ENCODE measurements around the gene FKBP6. TPM values are rescaled to one million over a fixed set of nuclear protein-coding genes. Genes with fewer than 3 reads are reported as not detected.
A peak's percentile ranks its signal among the peaks of the same experiment; 100 is the strongest.
"Not testable (repeated sequence)": the region's sequence is repeated elsewhere in the genome, so short reads cannot be mapped to it uniquely, and the experiment has no call there.

Gene FKBP6
- total RNA-seq, 4 donors from 2014 or later: not detected

DNA sequence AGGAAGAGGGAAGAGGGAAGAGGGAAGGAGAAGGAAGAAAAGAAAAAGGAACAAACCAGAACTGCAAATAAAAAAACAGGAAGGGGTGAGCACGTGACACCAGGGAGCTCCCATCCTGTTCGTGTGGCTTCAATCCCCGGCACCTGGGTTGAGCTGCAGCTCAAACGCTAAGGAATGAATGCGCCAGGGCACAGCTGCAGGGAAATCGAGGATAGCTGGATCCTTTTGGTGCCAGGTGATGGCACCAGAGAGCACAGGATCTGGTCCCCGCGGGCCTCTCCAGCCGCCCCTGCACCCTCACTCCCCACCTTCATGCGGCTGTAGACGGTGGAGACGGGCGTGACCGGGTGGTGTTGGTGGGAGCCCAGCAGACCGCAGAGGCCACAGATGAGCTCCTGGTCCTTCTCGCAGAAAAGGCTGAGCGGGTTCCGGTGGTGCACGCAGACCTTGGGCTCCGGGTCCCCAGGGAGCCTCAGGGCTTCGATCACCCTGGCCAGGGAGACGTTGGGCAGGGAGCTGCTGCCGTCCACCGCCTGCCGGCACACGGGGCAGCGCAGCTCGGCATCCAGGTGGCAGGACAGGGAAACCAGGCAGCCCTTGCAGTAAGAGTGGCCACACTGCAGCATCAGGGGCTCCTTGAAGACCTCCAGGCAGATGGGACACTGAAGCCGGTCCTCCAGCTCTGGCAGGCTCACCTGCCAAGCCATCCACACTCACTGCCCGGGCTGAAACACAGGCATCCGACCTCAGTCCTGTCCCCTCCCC lies 3.7 kb upstream of the FKBP6 start:
- H3K27ac ChIP-seq, H3K9me3 ChIP-seq, H3K4me3 ChIP-seq, H3K27me3 ChIP-seq, H3K36me3 ChIP-seq: not testable (repeated sequence)
- peak; percentile 76 for ATAC-seq
- H3K4me1 ChIP-seq: peaks cover 0 to 11% (median 0%) of the 10 kb centered on the region in 3 donors
- TF ChIP-seq, protein P1, sequence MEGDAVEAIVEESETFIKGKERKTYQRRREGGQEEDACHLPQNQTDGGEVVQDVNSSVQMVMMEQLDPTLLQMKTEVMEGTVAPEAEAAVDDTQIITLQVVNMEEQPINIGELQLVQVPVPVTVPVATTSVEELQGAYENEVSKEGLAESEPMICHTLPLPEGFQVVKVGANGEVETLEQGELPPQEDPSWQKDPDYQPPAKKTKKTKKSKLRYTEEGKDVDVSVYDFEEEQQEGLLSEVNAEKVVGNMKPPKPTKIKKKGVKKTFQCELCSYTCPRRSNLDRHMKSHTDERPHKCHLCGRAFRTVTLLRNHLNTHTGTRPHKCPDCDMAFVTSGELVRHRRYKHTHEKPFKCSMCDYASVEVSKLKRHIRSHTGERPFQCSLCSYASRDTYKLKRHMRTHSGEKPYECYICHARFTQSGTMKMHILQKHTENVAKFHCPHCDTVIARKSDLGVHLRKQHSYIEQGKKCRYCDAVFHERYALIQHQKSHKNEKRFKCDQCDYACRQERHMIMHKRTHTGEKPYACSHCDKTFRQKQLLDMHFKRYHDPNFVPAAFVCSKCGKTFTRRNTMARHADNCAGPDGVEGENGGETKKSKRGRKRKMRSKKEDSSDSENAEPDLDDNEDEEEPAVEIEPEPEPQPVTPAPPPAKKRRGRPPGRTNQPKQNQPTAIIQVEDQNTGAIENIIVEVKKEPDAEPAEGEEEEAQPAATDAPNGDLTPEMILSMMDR (IDR thresholded peaks at IDR 0.05): peak in 3 of 4 experiments; percentile 26 to 61 (median 33)
- WGBS, 2 donors (ENCODE audit: low coverage in 1 of 2): 0 to 17% methylated on average over 2 to 10 of the region's 31 CpGs

DNA sequence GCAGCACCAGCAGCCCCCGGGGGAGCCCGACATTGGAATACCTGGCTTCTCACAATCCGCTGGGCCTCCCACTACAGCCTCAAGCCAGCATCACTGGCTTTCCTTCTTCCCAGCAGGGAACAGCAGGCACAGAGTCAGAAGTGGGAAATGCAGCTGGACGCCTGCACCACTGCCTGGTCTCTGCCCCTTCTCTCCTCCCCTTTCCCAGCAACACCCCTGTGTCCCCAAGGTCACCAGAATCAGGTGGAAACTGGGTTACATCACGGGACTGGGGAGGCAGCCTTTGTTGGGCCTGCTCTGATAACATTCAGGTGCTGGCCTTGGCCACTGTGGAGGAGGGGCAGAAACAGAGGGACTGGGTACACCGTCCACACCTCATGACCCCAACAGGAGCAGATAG lies 2.5 kb upstream of the FKBP6 start:
- not testable (repeated sequence) for ATAC-seq, H3K9me3 ChIP-seq, H3K27ac ChIP-seq, H3K4me3 ChIP-seq, H3K36me3 ChIP-seq, H3K27me3 ChIP-seq
- peaks cover 0 to 11% (median 0%) of the 10 kb centered on the region in 3 donors for H3K4me1 ChIP-seq
- WGBS, 2 donors (ENCODE audit: low coverage in 1 of 2): 60 to 100% methylated on average over 1 of the region's 6 CpGs

DNA sequence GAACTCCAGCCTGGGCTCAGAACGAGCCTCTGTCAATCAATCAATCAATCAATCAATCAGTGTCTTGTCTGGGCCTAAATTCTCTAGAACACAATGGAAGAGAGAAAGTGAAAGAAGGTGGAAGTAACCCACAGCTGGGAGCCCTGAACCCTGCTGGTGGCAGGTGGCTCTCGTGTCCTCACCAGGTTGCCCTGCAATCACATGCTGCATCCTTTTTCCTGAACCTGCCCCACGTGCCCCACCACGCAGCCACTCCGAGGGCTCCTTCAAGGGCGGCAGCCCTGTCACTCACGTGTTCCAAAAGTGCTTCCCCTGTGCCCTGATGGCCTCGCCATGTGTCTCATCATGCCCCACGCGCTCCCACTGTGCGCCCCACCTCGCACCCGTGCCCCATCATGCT lies 512 bp upstream of the FKBP6 start:
- not testable (repeated sequence) for H3K27ac ChIP-seq, ATAC-seq, H3K9me3 ChIP-seq, H3K4me3 ChIP-seq, H3K36me3 ChIP-seq, H3K27me3 ChIP-seq
- peaks cover 0 to 11% (median 0%) of the 10 kb centered on the region in 3 donors for H3K4me1 ChIP-seq
- WGBS, 2 donors (ENCODE audit: low coverage in 1 of 2): 44% methylated on average over 1 of the region's 13 CpGs; no CpG with 5 or more reads in 1 of the 2 donors

DNA sequence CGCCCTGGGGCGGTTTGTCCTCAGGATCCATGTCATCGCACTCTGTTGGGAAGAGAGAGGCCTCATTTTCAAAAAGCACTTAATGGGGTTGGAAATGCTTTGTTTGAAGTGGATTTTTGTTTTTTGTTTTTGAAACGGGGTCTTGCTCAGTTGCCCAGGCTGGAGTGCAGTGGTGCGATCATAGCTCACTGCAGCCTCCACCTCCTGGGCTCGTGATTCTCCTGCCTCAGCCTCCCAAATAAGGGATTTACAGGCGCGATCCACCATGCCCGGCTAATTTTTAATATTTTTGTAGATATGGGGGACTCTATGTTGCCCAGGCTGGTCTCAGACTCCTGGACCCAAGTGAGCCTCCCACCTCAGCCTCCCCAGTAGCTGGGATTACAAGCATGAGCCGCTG lies 735 bp downstream of the FKBP6 start:
- no peaks in the 10 kb centered on the region for H3K9me3 ChIP-seq
- H3K4me1 ChIP-seq: peaks cover 0 to 9% (median 0%) of the 10 kb centered on the region in 3 donors
- TF ChIP-seq POLR2A (IDR thresholded peaks at IDR 0.05) (no peak), POLR2AphosphoS5 (IDR thresholded peaks at IDR 0.05) (no peak)
- TF ChIP-seq, protein P1 (IDR thresholded peaks at IDR 0.05): no peak
- WGBS, 2 donors (ENCODE audit: low coverage in 1 of 2): 100% methylated on average over 6 of the region's 10 CpGs; no CpG with 5 or more reads in 1 of the 2 donors
- no peaks in the 10 kb centered on the region for H3K36me3 ChIP-seq
- H3K4me3 ChIP-seq: no peak overlapping the region
- H3K27me3 ChIP-seq: peaks cover 6% of the 10 kb centered on the region
- ATAC-seq: no peak
- H3K27ac ChIP-seq: no peak overlapping the region

DNA sequence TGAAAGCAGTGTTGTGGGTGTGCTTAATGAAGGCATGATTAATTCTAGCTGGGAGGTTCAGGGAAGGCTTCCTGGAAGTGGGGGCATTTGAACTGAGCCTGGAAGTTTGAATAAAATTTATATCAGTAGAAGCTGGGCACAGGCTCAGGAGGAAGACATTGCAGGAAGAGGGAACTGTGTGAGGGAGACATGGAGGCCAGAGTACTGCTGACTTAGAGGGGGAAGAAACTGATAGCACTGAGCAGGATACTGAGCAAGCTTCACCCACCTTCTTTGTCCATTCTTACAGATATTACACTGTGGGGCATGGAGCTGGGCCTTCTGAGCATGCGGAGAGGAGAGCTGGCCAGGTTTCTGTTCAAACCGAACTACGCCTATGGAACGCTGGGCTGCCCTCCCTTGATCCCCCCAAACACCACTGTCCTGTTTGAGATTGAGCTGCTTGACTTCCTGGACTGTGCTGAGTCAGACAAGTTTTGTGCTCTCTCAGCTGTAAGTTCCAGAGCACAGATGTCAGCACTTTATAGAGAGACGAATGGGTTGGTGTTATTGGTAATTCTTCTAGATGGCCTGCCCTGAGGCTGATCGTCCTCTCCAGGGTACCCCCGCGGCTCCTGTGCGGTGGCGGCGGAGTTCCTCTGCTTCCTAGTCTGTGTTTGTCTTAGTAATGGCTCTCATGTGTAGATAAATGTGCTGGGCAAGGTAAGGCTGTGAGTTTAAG lies 2.1 kb downstream of the FKBP6 start:
- Histone ChIP-seq H3K36me3 (no peaks in the 10 kb centered on the region), H3K4me3 (no peak overlapping the region), H3K27ac (no peak overlapping the region), H3K9me3 (no peaks in the 10 kb centered on the region), H3K4me1 (no peaks in the 10 kb centered on the region), H3K27me3 (peaks cover 6% of the 10 kb centered on the region)
- no peak for TF ChIP-seq POLR2A (IDR thresholded peaks at IDR 0.05)
- no peak for TF ChIP-seq EP300 (IDR thresholded peaks at IDR 0.05)
- peak; percentile 13 for TF ChIP-seq POLR2AphosphoS5 (IDR thresholded peaks at IDR 0.05)
- ATAC-seq: no peak
- WGBS, 2 donors (ENCODE audit: low coverage in 1 of 2): 37 to 52% methylated on average over 4 to 8 of the region's 11 CpGs

DNA sequence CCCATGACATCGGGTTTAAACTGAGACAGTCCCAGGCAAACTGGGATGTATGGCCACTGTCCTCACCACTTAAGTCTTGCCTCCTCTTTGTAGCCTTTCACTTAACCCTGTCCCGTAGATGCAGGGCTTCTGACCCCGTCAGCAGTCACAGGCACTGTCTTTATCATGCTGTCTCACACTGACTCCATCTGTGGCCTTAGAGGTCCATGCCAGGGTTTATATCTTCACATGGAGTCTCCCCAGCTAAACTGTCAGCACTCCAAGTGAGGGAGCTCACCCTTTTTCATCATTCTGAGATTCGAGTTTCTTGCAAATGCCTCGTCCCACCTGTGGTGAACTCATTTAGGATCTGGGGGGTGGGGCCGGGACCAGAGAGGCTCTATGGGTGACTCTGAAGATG lies 2.8 kb downstream of the FKBP6 start:
- TF ChIP-seq POLR2AphosphoS5 (IDR thresholded peaks at IDR 0.05): no peak
- TF ChIP-seq POLR2A (IDR thresholded peaks at IDR 0.05): no peak
- TF ChIP-seq, protein P1 (IDR thresholded peaks at IDR 0.05): no peak
- no peak for TF ChIP-seq EP300 (IDR thresholded peaks at IDR 0.05)
- Histone ChIP-seq H3K27ac (no peak overlapping the region), H3K27me3 (peaks cover 6% of the 10 kb centered on the region), H3K9me3 (no peaks in the 10 kb centered on the region), H3K36me3 (no peaks in the 10 kb centered on the region), H3K4me1 (no peaks in the 10 kb centered on the region), H3K4me3 (no peak overlapping the region)
- 69% methylated on average over 2 of the region's 6 CpGs; no CpG with 5 or more reads in 1 of the 2 donors for WGBS, 2 donors (ENCODE audit: low coverage in 1 of 2)
- no peak for ATAC-seq
